HTR-8/SVneo (cell line): ENCODE measurements around the gene NTN3.

Experiments
- DNase-seq: peaks from one replicate; pipeline ENCODE4 v3.0.0; 2011; ENCODE audit warnings: low spot score, mixed read lengths; ENCODE audit not compliant: insufficient read length
- FAIRE-seq: peaks from 2 replicates; lab custom pipeline; 2011; peaks lifted over from hg19 to GRCh38; lab: Jason Lieb, UNC

The NTN3 gene

GRCh38 chr16:2511996-2512734 lies 41.1 kb downstream of the NTN3 start:
- FAIRE-seq, result no peak

DNA sequence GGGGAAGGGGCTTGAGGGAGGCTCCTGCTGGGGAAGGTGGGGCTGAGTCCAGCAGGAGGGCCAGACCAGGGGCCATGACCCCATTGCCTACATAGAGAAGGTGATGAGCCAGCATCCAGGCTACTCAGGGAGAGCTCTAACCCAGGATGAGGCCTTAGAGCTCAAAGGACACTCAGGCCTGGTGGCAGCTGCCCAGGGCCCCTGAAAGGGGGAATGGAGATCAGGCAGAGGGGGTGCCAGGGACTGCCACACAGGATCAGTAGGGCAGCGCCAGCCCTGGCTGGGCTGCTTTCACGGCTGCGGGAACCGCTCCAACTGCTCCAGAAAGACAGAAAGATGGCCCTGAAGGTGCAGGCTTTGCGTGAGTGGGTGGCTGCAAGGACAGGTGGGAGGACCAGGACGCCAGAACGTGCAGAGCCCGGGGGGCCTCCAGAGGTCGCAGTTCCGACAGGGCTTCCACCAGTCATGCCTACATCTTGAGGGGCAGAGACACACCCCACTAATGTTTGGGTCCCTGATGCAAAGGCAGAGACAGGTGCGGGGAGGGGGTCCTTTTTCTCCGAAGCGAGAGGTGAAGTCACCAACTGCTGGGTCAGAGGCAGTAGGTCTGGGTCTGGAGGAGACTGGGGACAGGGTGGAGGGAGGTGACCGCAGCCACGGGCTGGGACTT lies 41.8 kb downstream of the NTN3 start:
- no peak for DNase-seq
- no peak for FAIRE-seq

More at GRCh38 chr16:2511996-2512734, 41.1 kb downstream of the NTN3 start:
- no peak for DNase-seq

- peak; percentile 91 for DNase-seq
These were observed 42.6 kb downstream of the NTN3 start, which contains the start of gene ATP6V0C for GRCh38 chr16:2513405-2514332. TSS of gene ATP6V0C (plus strand) at chr16:2513952. CDS start at chr16:2514104, 152 bp downstream.

GRCh38 chr16:2514333-2515179 lies 43.5 kb downstream of the NTN3 start:
- FAIRE-seq (peak; percentile 51), DNase-seq (no peak)

More at GRCh38 chr16:2513405-2514332, 42.6 kb downstream of the NTN3 start, which contains the start of gene ATP6V0C:
- peak; percentile 84 for FAIRE-seq

DNA sequence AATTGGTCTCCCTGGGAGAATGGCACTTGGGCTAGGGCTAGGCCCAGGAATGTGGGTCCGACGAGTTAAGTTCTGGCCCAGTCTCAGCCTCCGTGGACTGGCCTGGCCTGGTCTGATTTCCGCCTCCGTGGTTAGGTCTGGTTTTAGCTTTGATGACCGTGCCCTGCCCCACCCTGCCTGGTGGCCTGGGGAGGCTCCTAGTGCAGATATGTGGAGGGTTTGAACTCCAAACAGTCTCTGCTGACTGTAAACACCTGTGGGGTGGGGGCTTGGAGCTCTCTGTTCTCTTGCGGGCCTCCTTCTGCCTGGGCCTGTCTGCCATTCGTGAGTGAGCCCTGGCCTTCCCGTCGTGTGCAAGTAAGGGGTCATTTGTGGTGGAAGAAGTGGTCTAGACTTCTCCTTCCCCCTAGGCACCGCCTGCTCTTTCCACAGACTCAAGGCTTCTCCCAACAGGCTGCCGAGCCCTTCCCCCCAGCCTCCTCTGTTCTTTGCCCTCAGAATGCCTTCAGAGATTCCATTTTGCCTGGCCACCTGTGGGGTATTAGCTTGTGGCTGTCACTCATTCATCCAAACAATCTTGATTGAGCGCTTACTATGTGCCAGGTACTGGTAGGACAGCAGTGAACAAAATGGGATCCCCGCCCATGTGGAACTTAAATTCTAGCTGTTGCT lies 44.2 kb downstream of the NTN3 start:
- FAIRE-seq (no peak), DNase-seq (no peak)

DNA sequence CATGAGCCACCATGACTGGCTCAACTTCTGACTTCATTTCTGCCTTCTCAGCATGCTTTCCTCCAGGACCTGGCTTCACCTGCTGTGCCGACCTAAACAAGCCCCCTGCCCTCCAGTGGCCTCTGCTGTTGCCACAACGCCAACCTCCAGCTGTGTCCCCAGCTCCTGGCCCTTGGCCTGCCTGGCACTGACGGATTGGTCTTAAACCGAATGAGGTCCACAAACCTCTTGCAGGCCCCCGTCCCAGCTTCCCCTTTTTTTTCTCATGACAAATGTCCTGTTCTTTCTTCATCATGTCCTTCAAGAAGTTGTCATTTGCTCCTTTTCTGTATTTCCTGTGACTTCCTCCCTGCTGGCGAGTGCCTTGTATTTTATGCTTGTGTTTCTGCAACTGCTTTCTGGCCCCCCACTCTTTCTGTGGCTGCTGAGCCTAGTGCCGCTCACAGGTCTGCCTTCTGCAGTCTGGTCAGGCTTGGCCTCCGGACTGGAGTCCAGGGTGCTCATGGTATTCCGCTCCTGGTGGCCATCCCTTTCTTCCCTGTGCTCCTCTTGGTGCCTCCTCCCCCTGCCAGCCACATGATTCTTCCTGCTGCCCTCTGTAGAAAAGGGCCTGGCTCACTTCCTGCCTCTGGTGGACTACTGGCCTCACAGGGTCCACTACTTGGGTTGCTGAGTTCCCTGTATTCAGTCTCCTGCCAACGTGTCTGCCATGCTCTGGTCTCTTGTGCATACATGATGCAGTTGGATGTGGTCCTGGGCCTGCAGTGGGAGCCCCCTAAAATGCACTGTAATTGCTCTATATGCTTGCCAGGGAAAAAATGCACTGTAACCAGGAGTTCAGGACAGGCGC lies 45.5 kb downstream of the NTN3 start:
- DNase-seq (no peak), FAIRE-seq (no peak)

DNA sequence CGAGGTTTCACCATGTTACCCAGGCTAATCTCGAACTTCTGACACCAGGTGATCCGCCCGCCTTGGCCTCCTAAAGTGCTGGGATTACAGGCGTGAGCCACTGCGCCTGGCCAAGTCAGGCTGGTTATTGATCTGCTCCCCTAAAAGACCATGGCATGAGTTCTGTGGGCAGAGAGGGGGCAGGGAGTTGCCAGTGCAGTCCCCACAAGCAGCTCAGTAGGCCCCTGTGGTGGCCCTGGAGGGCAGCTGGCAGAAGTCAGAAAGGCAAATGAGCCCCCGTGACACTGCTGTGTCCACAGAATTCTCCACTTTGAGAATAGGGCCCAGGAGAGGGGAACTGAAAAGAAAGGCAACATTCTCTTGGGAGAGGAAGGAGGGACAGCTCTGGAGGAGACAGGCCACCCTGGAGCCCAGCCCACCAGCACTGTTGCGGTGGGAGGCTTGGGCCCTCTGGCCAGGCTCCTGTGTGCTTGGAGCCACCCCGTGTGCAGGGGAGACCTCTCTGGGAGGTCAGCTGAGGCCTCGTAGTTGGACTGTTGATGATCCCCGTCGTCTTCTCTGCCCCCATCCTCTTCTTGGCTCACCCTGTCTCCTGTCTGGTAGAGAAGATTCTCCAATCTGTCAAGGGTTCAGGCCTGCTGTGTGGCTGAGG lies 47.0 kb downstream of the NTN3 start:
- FAIRE-seq (no peak), DNase-seq (no peak)

- FAIRE-seq, result no peak
- no peak for DNase-seq
These were observed 48.0 kb downstream of the NTN3 start for GRCh38 chr16:2518823-2519710.

- FAIRE-seq (no peak), DNase-seq (no peak)
These were observed 48.6 kb downstream of the NTN3 start for GRCh38 chr16:2519711-2520080.

GRCh38 chr16:2520097-2520783 lies 49.1 kb downstream of the NTN3 start, which contains the start of gene AMDHD2:
TSS of gene AMDHD2 (plus strand) at chr16:2520371. CDS start at chr16:2520459, 88 bp downstream.
- peak; percentile 86 for FAIRE-seq
- DNase-seq, result peak; percentile 96

GRCh38 chr16:2520784-2521531 lies 49.9 kb downstream of the NTN3 start:
- FAIRE-seq, result no peak
- DNase-seq, result no peak
